HepG2 (cell line): ENCODE measurements around the gene XCR1. TPM values are rescaled to one million over a fixed set of nuclear protein-coding genes. Genes with fewer than 3 reads are reported as not detected.

Experiments
- ATAC-seq: fragments of 200-7000 bp; cut with Tn5 transposase; 3 replicates; pipeline ENCODE4 v1.9.1; 2020; ENCODE audit warnings: mild to moderate bottlenecking, moderate library complexity
- BruUV-seq: library from RNA; stranded (reverse); fragments of 400-500 nt; replicated peaks from 2 replicates; lab custom pipeline; 2021; lab: Mats Ljungman, UMichigan
- CTCF ChIA-PET: fragments of 300-600 bp; formaldehyde crosslinking; extraction: SDS; loops from one replicate; lab custom pipeline; 2021; ENCODE audit warnings: low total read pairs, inconsistent platforms, low intra/inter-chr PET ratio; lab: Yijun Ruan, JAX
- POLR2A ChIA-PET: fragments of 350-600 bp; sonication (Branson Sonifier 250); formaldehyde crosslinking; loops from one replicate; lab custom pipeline; 2020; ENCODE audit warnings: antibody characterized with exemption, inconsistent platforms; lab: Yijun Ruan, JAX
- DNase-seq: peaks from one replicate; pipeline ENCODE4 v3.0.0-alpha.2; 2015; ENCODE audit warnings: low spot score
- FAIRE-seq: peaks from 3 replicates; lab custom pipeline; 2011; peaks lifted over from hg19 to GRCh38; lab: Jason Lieb, UNC
- H2AFZ ChIP-seq: one replicate; pipeline ENCODE4 v1.6.1; 2011; ENCODE audit warnings: low read length, inconsistent platforms
- H3K27ac ChIP-seq: fragments of 300-600 bp; 3 replicates; pipeline ENCODE4 v1.8.0; 2011; ENCODE audit warnings: mixed run types, mild to moderate bottlenecking, mixed read lengths, low read length, inconsistent platforms; ENCODE audit not compliant: insufficient read depth; ENCODE audit errors: extremely low read length
- H3K27me3 ChIP-seq, 2 experiments: fragments of 200-600 bp in 1 of 2; 2 replicates in 1 of 2; 3 replicates in 1 of 2; pipeline versions ENCODE4 v1.6.0 to v1.8.0; 2011; ENCODE audit warnings: low read length in 2 of 2, mild to moderate bottlenecking in 2 of 2, moderate library complexity in 2 of 2, inconsistent platforms in 1 of 2; ENCODE audit not compliant: insufficient read depth in 2 of 2, control insufficient read depth in 1 of 2
- H3K36me3 ChIP-seq, 2 experiments: fragments of 200-600 bp in 1 of 2; replicated peaks in 1 of 2; 2 replicates in 1 of 2; 3 replicates in 1 of 2; pipeline versions ENCODE4 v1.5.1 to v1.8.0; 2011; ENCODE audit warnings: low read length in 2 of 2, inconsistent platforms in 1 of 2; ENCODE audit not compliant: insufficient read depth in 2 of 2, control insufficient read depth in 1 of 2
- H3K4me1 ChIP-seq: 2 replicates; pipeline ENCODE4 v1.5.1; 2012; ENCODE audit warnings: low read length, inconsistent platforms; ENCODE audit not compliant: insufficient read depth
- H3K4me2 ChIP-seq: 2 replicates; pipeline ENCODE4 v1.6.0; 2011; ENCODE audit warnings: low read depth, low read length, inconsistent platforms
- H3K4me3 ChIP-seq, 3 experiments: fragments of 200-600 bp in 1 of 3; sonication (generic), shearing (Covaris generic) in 1 of 3; replicated peaks in 1 of 3; 2 replicates each; pipeline ENCODE4 v1.5.1; 2011 to 2016; ENCODE audit warnings: low read length in 3 of 3, inconsistent platforms in 2 of 3, low read depth in 2 of 3, mild to moderate bottlenecking in 2 of 3, control low read depth in 1 of 3, mixed read lengths in 1 of 3; ENCODE audit not compliant: insufficient read depth in 1 of 3
- H3K79me2 ChIP-seq: one replicate; pipeline ENCODE4 v1.6.1; 2011; ENCODE audit warnings: low read length, inconsistent platforms; ENCODE audit not compliant: insufficient read depth
- H3K9ac ChIP-seq: 2 replicates; pipeline ENCODE4 v1.6.0; 2011; ENCODE audit warnings: mild to moderate bottlenecking, low read depth, low read length, inconsistent platforms; ENCODE audit not compliant: insufficient read depth
- H3K9me3 ChIP-seq: 2 replicates; pipeline ENCODE4 v1.5.1; 2012; ENCODE audit warnings: mild to moderate bottlenecking, low read length
- H4K20me1 ChIP-seq: 2 replicates; pipeline ENCODE4 v1.6.0; 2011; ENCODE audit warnings: inconsistent platforms, mild to moderate bottlenecking, low read length, moderate library complexity; ENCODE audit not compliant: insufficient read depth
- CENPX ChIP-seq: sonication (generic); formaldehyde crosslinking; IDR thresholded peaks from 2 replicates; pipeline ENCODE4 v1.9.0; 2021; ENCODE audit warnings: mild to moderate bottlenecking, missing genetic modification reagents, moderate library complexity
- DNMT1 ChIP-seq: sonication (generic); formaldehyde crosslinking; IDR thresholded peaks from 2 replicates; pipeline ENCODE4 v1.5.1; 2020; ENCODE audit warnings: mild to moderate bottlenecking, missing genetic modification reagents
- EED ChIP-seq: sonication (generic); formaldehyde crosslinking; IDR thresholded peaks from 2 replicates; pipeline ENCODE4 v1.5.0; 2020; ENCODE audit warnings: mild to moderate bottlenecking, missing genetic modification reagents
- ISX ChIP-seq: sonication (generic); formaldehyde crosslinking; conservative IDR thresholded peaks from 2 replicates; pipeline ENCODE4 v1.5.0; 2020; ENCODE audit warnings: missing genetic modification reagents
- KAT8 ChIP-seq: IDR thresholded peaks from 2 replicates; pipeline ENCODE4 v1.6.1; 2016; ENCODE audit warnings: missing genetic modification reagents, missing compliant biosample characterization
- KMT2B ChIP-seq: IDR thresholded peaks from 2 replicates; pipeline ENCODE4 v1.6.1; 2016; ENCODE audit warnings: missing genetic modification reagents, missing compliant biosample characterization
- MAFK ChIP-seq, 2 experiments: IDR thresholded peaks in 1 of 2; conservative IDR thresholded peaks in 1 of 2; 2 replicates each; pipeline ENCODE4 v1.6.1; 2011; ENCODE audit warnings: improper control_type of control experiment in 2 of 2, low read length in 2 of 2
- MEF2D ChIP-seq: sonication (generic); formaldehyde crosslinking; IDR thresholded peaks from 2 replicates; pipeline ENCODE4 v1.5.1; 2020; ENCODE audit warnings: mild to moderate bottlenecking, missing genetic modification reagents
- NFE2L1 ChIP-seq: sonication (generic); formaldehyde crosslinking; IDR thresholded peaks from 2 replicates; pipeline ENCODE4 v1.4.0; 2020; ENCODE audit warnings: missing genetic modification reagents, mild to moderate bottlenecking, borderline replicate concordance
- PCBP2 ChIP-seq: fragments of 200-400 bp; formaldehyde crosslinking; optimal IDR thresholded peaks from 2 replicates; pipeline ENCODE3; 2018; ENCODE audit warnings: low read length, low read depth; ENCODE audit not compliant: poor library complexity, severe bottlenecking
- PHF21A ChIP-seq: sonication (generic); formaldehyde crosslinking; IDR thresholded peaks from 2 replicates; pipeline ENCODE4 v1.5.0; 2020; ENCODE audit warnings: mild to moderate bottlenecking, missing genetic modification reagents
- ZNF251 ChIP-seq: sonication (generic); formaldehyde crosslinking; IDR thresholded peaks from 2 replicates; pipeline ENCODE4 v1.9.0; 2021; ENCODE audit warnings: mild to moderate bottlenecking, missing genetic modification reagents
- ZNF75D ChIP-seq: sonication (generic); formaldehyde crosslinking; IDR thresholded peaks from 2 replicates; pipeline ENCODE4 v1.8.1; 2023; ENCODE audit warnings: missing genetic modification reagents, mild to moderate bottlenecking, borderline replicate concordance
- ZNF777 ChIP-seq: sonication (generic); formaldehyde crosslinking; IDR thresholded peaks from 2 replicates; pipeline ENCODE4 v1.4.0; 2020; ENCODE audit warnings: missing genetic modification reagents
- WGBS: methylation state at CpG from one replicate; pipeline ENCODE4 v1.1.6; 2017; ENCODE audit warnings: low lambda C conversion rate; 5-methylcytosine and 5-hydroxymethylcytosine counted together
- in situ Hi-C: cut with HindIII; loops from 2 replicates; pipeline ENCODE4 v1.10.0; 2017; ENCODE audit warnings: low pct_unique_long_range_greater_than_20kb; ENCODE audit not compliant: extremely low pct_ligation_motif_present
- intact Hi-C: fragments of 100-400 bp; cut with micrococcal nuclease; formaldehyde crosslinking; loops from one replicate; pipeline ENCODE4 v1.10.0; 2022; ENCODE audit not compliant: unreplicated experiment
- polyA plus RNA-seq, 8 experiments: library from polyadenylated mRNA; depleted of rRNA in 3 of 8; stranded (reverse) in 7 of 8; unstranded in 1 of 8; fragments of >200 nt; fragmentation: Illumina TruSeq in 4 of 8; extraction: Trizol in 4 of 8; gene quantifications; 2 replicates each; pipeline versions ENCODE4 v1.2.1 to v1.2.3, GENCODE V29; 2011 to 2016; ENCODE audit warnings: low read depth in 4 of 8, missing spikeins in 1 of 8, mixed read lengths in 1 of 8; ENCODE audit not compliant: insufficient read depth in 1 of 8
- total RNA-seq, 5 experiments: library from RNA; depleted of rRNA; stranded (reverse); fragments of >200 nt; fragmentation: Illumina TruSeq; extraction: Trizol; gene quantifications; 2 replicates each; pipeline ENCODE4 v1.2.3, GENCODE V29; 2016; ENCODE audit warnings: low read depth in 1 of 5
- TF ChIP-seq, protein P1 (sequence below): sonication (generic); formaldehyde crosslinking; conservative IDR thresholded peaks from 2 replicates; pipeline ENCODE4 v1.4.0; 2020; ENCODE audit warnings: missing genetic modification reagents
- TF ChIP-seq, protein P2 (sequence below): sonication (generic); formaldehyde crosslinking; IDR thresholded peaks from 2 replicates; pipeline ENCODE4 v1.9.0; 2022; ENCODE audit warnings: low read depth, missing genetic modification reagents

Gene XCR1
- total and polyA plus RNA-seq, 2 of the 13 experiments (the other 11 are each of a cell fraction or from before 2014, with no cell fraction given), result not detected

DNA sequence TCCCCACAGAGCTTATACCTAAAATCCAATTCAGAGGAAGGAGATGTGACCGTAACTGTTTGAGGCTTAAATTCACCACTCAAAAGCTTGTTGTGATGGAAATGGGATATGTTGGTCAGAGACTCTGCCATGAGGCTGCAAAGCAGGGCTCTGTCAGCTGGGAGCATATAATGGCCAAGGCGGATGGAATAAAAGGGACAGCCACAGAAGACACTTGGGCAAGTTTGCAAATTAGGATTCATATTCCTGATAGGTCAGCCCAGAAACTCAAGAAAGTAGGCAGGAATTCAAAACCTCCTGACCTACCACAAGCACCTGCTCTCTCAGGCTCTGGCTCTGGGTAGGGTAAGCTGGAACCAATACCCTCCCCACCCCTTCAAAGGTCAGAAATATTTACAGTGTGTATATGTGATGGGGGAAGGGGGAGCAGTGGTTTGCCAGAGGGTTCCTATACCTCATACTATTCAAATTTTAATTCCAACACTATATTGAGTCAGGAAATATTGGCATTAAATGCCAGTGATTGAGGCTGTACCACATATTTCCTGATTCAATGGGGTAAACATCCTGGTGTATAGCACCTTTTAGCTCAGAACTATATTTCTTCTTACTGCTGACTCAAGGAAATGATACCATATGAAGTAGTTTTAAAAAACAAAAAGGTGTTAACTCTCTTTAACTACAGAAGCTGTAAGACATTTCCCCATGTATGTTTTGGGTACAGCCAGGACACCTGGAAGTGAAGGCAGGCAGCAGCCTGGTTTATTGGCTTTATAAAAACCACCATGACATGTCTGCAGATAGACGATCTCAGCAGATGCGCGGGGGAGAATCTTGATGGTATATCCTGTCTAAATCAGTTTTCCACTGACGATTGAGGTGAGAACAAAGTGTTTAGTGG lies 50.8 kb downstream of the XCR1 start:
- Histone ChIP-seq H3K4me3 (no peak overlapping the region), H4K20me1 (no peaks in the 10 kb centered on the region), H3K36me3 (peaks cover 9 to 71% of the 10 kb centered on the region in 2 experiments), H3K27me3 (no peaks in the 10 kb centered on the region), H2AFZ (no peak overlapping the region), H3K9ac (no peak overlapping the region), H3K9me3 (no peaks in the 10 kb centered on the region), H3K4me1 (no peaks in the 10 kb centered on the region), H3K27ac (no peak overlapping the region), H3K4me2 (no peak overlapping the region), H3K79me2 (no peaks in the 10 kb centered on the region)
- BruUV-seq, result no TSS peak
- DNase-seq (no peak), ATAC-seq (no peak), FAIRE-seq (no peak)
- intact Hi-C loops (no loop called here), in situ Hi-C loops (no loop called here)
- TF ChIP-seq KAT8 (CRISPR knock-in tag) (no peak), MAFK (conservative IDR thresholded peaks at IDR 0.05 in 1 of 2, IDR thresholded peaks at IDR 0.05 in 1 of 2; ENCODE audit: low read length in 2 of 2) (peak in 1 of 2 experiments; percentile 22; a peak in 1 of 4 replicates)
- ChIA-PET POLR2A (no interaction called here), CTCF (no interaction called here)
- 97% methylated on average over 6 of the region's 6 CpGs for WGBS

DNA sequence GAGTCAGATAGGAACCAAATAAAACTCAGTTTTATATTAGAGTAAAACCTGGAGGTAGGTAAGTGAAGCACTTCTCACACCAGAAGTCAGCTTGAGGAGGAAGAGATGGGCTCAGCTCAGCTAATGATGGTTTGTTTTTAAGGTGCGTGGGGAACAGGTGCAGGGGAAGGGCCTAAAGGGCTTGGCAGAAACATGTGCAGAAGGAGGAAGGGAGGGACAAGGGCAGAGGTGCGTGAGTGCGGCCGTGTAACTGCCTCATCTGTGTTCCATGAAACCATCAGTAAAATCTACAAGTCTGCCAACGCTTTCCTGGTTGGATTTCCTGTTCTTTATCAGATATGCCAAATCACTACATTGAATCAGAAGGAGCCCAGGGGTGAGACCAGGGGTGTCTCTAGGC lies 51.6 kb downstream of the XCR1 start:
- ATAC-seq (no peak), FAIRE-seq (no peak), DNase-seq (no peak)
- intact Hi-C loops (no loop called here), in situ Hi-C loops (no loop called here)
- 94% methylated on average over 5 of the region's 5 CpGs for WGBS
- Histone ChIP-seq H3K79me2 (no peaks in the 10 kb centered on the region), H3K27me3 (no peaks in the 10 kb centered on the region), H3K27ac (no peak overlapping the region), H4K20me1 (no peaks in the 10 kb centered on the region), H3K4me2 (no peak overlapping the region), H3K4me3 (no peak overlapping the region), H3K4me1 (no peaks in the 10 kb centered on the region), H2AFZ (no peak overlapping the region), H3K36me3 (peaks cover 7 to 63% of the 10 kb centered on the region in 2 experiments), H3K9ac (no peak overlapping the region), H3K9me3 (no peaks in the 10 kb centered on the region)
- ChIA-PET CTCF (no interaction called here), POLR2A (no interaction called here)
- no TSS peak for BruUV-seq
- TF ChIP-seq, protein P1, sequence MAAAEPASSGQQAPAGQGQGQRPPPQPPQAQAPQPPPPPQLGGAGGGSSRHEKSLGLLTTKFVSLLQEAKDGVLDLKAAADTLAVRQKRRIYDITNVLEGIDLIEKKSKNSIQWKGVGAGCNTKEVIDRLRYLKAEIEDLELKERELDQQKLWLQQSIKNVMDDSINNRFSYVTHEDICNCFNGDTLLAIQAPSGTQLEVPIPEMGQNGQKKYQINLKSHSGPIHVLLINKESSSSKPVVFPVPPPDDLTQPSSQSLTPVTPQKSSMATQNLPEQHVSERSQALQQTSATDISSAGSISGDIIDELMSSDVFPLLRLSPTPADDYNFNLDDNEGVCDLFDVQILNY (CRISPR knock-in tag), result no peak
- TF ChIP-seq ISX (CRISPR knock-in tag), result no peak
- TF ChIP-seq EED (CRISPR knock-in tag), result no peak
- no peak for TF ChIP-seq KMT2B (CRISPR knock-in tag)
- no peak for TF ChIP-seq CENPX
- TF ChIP-seq DNMT1 (CRISPR knock-in tag), result no peak
- no peak for TF ChIP-seq MEF2D (CRISPR knock-in tag)
- TF ChIP-seq ZNF75D (CRISPR knock-in tag), result no peak
- TF ChIP-seq PHF21A, result no peak
- no peak for TF ChIP-seq PCBP2
- TF ChIP-seq NFE2L1 (CRISPR knock-in tag), result no peak
- TF ChIP-seq, protein P2, sequence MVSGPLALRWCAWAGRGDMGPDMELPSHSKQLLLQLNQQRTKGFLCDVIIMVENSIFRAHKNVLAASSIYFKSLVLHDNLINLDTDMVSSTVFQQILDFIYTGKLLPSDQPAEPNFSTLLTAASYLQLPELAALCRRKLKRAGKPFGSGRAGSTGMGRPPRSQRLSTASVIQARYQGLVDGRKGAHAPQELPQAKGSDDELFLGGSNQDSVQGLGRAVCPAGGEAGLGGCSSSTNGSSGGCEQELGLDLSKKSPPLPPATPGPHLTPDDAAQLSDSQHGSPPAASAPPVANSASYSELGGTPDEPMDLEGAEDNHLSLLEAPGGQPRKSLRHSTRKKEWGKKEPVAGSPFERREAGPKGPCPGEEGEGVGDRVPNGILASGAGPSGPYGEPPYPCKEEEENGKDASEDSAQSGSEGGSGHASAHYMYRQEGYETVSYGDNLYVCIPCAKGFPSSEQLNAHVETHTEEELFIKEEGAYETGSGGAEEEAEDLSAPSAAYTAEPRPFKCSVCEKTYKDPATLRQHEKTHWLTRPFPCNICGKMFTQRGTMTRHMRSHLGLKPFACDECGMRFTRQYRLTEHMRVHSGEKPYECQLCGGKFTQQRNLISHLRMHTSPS (CRISPR knock-in tag), result no peak
- no peak for TF ChIP-seq ZNF251 (CRISPR knock-in tag)
- TF ChIP-seq ZNF777 (CRISPR knock-in tag), result no peak
